Mesendoderm (in vitro differentiated cells): ENCODE measurements around the gene SORCS2.

Experiments used
- DNase-seq: peaks from one replicate; pipeline ENCODE4 v3.0.0; 2013
- H2AK5ac ChIP-seq: 2 replicates; pipeline ENCODE4 v1.6.1; 2013; ENCODE audit warnings: low read length, inconsistent platforms
- H2BK120ac ChIP-seq: 2 replicates; pipeline ENCODE4 v1.6.1; 2013; ENCODE audit warnings: low read depth, mild to moderate bottlenecking, low read length, moderate library complexity, mixed read lengths
- H2BK15ac ChIP-seq: replicated peaks from 2 replicates; pipeline ENCODE4 v1.6.1; 2013; ENCODE audit warnings: low read depth, mild to moderate bottlenecking, moderate library complexity
- H2BK5ac ChIP-seq: 2 replicates; pipeline ENCODE4 v1.6.1; 2013; ENCODE audit warnings: low read length, inconsistent platforms
- H3K18ac ChIP-seq: 2 replicates; pipeline ENCODE4 v1.6.1; 2013; ENCODE audit warnings: mild to moderate bottlenecking, low read length, mixed read lengths
- H3K23ac ChIP-seq: one replicate; pipeline ENCODE4 v1.6.1; 2013; ENCODE audit warnings: low read length
- H3K27ac ChIP-seq: 2 replicates; pipeline ENCODE4 v1.5.1; 2013; ENCODE audit warnings: low read depth, mild to moderate bottlenecking, inconsistent platforms, low read length, moderate library complexity
- H3K27me3 ChIP-seq: 2 replicates; pipeline ENCODE4 v1.6.1; 2013; ENCODE audit warnings: low read length, control low read depth, mild to moderate bottlenecking, inconsistent platforms; ENCODE audit not compliant: insufficient read depth, poor library complexity
- H3K36me3 ChIP-seq: 2 replicates; pipeline ENCODE4 v1.6.1; 2013; ENCODE audit warnings: low read length, inconsistent platforms; ENCODE audit not compliant: control insufficient read depth, insufficient read depth
- H3K4ac ChIP-seq: one replicate; pipeline ENCODE4 v1.6.1; 2013; ENCODE audit warnings: low read depth, mild to moderate bottlenecking, low read length, moderate library complexity
- H3K4me1 ChIP-seq: 2 replicates; pipeline ENCODE4 v1.6.1; 2013; ENCODE audit warnings: low read depth, low read length, inconsistent platforms; ENCODE audit not compliant: control insufficient read depth
- H3K4me2 ChIP-seq: 2 replicates; pipeline ENCODE4 v1.6.1; 2013; ENCODE audit warnings: low read length
- H3K4me3 ChIP-seq: 2 replicates; pipeline ENCODE4 v1.5.1; 2013; ENCODE audit warnings: mild to moderate bottlenecking, low read length
- H3K56ac ChIP-seq: one replicate; pipeline ENCODE4 v1.6.1; 2013; ENCODE audit warnings: low read length
- H3K79me1 ChIP-seq: 2 replicates; pipeline ENCODE4 v1.6.1; 2013; ENCODE audit warnings: low read length, inconsistent platforms
- H3K79me2 ChIP-seq: 2 replicates; pipeline ENCODE4 v1.6.1; 2013; ENCODE audit warnings: mild to moderate bottlenecking, low read length; ENCODE audit not compliant: control insufficient read depth, insufficient read depth
- H3K9ac ChIP-seq: 2 replicates; pipeline ENCODE4 v1.6.1; 2013; ENCODE audit warnings: low read length, inconsistent platforms
- H4K5ac ChIP-seq: one replicate; pipeline ENCODE4 v1.6.1; 2013; ENCODE audit warnings: low read length
- H4K8ac ChIP-seq: one replicate; pipeline ENCODE4 v1.6.1; 2013; ENCODE audit warnings: low read depth, mild to moderate bottlenecking, control low read depth, low read length, moderate library complexity
- WGBS: extraction: QIAGEN DNeasy Blood & Tissue Kit; methylation state at CpG from one replicate; pipeline ENCODE4 v1.1.7; 2013; ENCODE audit warnings: low lambda C conversion rate, missing lambda C conversion rate; ENCODE audit not compliant: insufficient coverage; ENCODE audit errors: extremely low coverage; 5-methylcytosine and 5-hydroxymethylcytosine counted together

The SORCS2 gene

GRCh38 chr4:7382634-7383014, 190.3 kb downstream of the SORCS2 start:
- Histone ChIP-seq H3K27me3 (no peaks in the 10 kb centered on the region), H3K56ac (no peak overlapping the region), H3K4ac (no peak overlapping the region), H3K23ac (no peak overlapping the region), H3K4me3 (no peak overlapping the region), H3K79me1 (no peaks in the 10 kb centered on the region), H3K9ac (no peak overlapping the region), H3K79me2 (no peaks in the 10 kb centered on the region), H3K18ac (no peak overlapping the region), H2BK5ac (no peak overlapping the region), H4K8ac (no peak overlapping the region), H2AK5ac (no peak overlapping the region), H3K4me1 (no peaks in the 10 kb centered on the region), H2BK15ac (no peak overlapping the region), H2BK120ac (no peak overlapping the region), H4K5ac (no peak overlapping the region), H3K27ac (no peak overlapping the region), H3K4me2 (no peak overlapping the region), H3K36me3 (no peaks in the 10 kb centered on the region)
- DNase-seq: no peak
- no CpG with 5 or more reads among the region's 8 CpGs for WGBS

DNA sequence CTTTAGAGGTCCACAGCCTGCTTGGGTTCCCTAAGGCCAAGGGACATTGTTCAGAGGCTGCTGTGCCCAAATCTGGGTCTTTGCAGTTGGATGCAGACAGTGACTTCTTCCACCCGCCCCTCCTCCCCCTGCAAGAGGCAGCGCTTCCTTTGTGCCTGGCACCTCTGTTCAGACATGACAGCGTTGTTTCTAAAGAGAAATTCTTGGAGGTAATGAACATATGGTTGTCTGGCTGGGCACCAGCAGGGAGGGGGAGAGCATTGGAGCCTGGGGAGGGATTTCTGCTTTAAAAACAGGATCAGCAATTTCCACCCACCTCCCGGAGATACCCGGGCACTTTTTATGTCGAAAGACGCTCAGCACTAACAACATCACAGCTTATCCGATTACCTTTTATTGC, 190.9 kb downstream of the SORCS2 start:
- no peak overlapping the region for H3K27ac ChIP-seq
- H3K18ac ChIP-seq: no peak overlapping the region
- H2BK15ac ChIP-seq: no peak overlapping the region
- H3K27me3 ChIP-seq: no peaks in the 10 kb centered on the region
- no peaks in the 10 kb centered on the region for H3K4me1 ChIP-seq
- H3K79me1 ChIP-seq: no peaks in the 10 kb centered on the region
- no peaks in the 10 kb centered on the region for H3K36me3 ChIP-seq
- no peak overlapping the region for H2AK5ac ChIP-seq
- H4K8ac ChIP-seq: no peak overlapping the region
- H3K4me3 ChIP-seq: no peak overlapping the region
- H3K79me2 ChIP-seq: no peaks in the 10 kb centered on the region
- no peak overlapping the region for H3K4ac ChIP-seq
- no peak overlapping the region for H3K9ac ChIP-seq
- no peak overlapping the region for H2BK5ac ChIP-seq
- WGBS: no CpG with 5 or more reads among the region's 8 CpGs
- no peak for DNase-seq
- H2BK120ac ChIP-seq: no peak overlapping the region
- H3K23ac ChIP-seq: no peak overlapping the region
- no peak overlapping the region for H3K4me2 ChIP-seq
- no peak overlapping the region for H3K56ac ChIP-seq
- no peak overlapping the region for H4K5ac ChIP-seq

- no peak for DNase-seq
- Histone ChIP-seq H3K36me3 (no peaks in the 10 kb centered on the region), H2BK5ac (no peak overlapping the region), H2AK5ac (no peak overlapping the region), H3K23ac (no peak overlapping the region), H3K56ac (no peak overlapping the region), H3K27ac (no peak overlapping the region), H3K79me2 (no peaks in the 10 kb centered on the region), H3K4me3 (no peak overlapping the region), H4K5ac (no peak overlapping the region), H2BK120ac (no peak overlapping the region), H3K9ac (no peak overlapping the region), H2BK15ac (no peak overlapping the region), H3K4ac (no peak overlapping the region), H4K8ac (no peak overlapping the region), H3K4me1 (no peaks in the 10 kb centered on the region), H3K4me2 (no peak overlapping the region), H3K27me3 (no peaks in the 10 kb centered on the region), H3K79me1 (no peaks in the 10 kb centered on the region), H3K18ac (no peak overlapping the region)
- no CpG with 5 or more reads among the region's 28 CpGs for WGBS
These were observed 191.9 kb downstream of the SORCS2 start for GRCh38 chr4:7384003-7384928.

DNA sequence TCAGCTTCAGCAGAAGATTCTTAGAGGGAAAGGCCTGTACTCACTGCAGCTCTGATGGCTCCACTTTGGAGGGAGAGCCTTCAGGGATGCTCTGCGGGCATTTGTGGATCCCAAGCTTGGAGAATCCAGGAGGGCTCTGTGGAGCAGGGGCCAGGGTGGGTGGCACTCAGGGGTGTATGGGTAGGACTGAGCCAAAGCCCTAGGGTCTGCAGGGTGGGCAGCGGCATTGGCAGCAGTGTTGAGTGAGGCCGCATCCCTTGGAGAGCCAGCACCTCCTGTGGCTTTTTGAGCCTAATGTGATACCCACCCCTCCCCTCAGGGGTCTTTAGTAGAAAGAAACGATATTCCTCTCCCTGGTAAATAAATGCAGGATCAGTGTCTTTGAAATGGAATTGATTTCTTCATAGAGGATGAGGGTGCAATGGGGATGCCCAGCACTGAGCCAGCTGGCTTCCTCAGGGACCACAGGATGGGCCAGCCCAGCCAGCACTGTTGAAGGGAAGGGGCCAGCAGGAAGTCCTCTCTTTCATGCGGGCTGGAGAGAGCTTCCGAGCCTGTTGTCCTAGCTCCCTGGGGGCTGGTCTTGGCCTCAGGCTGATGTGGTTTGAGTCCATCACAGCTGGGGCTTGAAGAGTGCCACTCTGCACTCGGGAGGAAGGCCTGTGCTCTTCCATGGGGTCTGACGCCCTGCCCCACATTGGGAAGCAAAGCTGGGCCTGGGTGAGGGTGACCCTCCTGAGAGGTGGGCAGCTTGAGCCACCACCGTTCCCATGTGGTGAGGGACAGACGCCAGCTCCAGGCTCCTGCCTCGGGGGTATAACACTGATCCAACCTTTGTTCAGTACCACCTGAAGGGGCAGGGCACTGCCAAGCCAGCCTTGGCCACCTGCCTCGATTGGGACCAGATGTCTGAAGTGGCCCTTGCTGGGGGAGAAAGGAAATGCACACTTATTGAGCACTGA, 192.9 kb downstream of the SORCS2 start:
- H3K4ac ChIP-seq: no peak overlapping the region
- H4K8ac ChIP-seq: no peak overlapping the region
- no peak overlapping the region for H4K5ac ChIP-seq
- H2BK5ac ChIP-seq: no peak overlapping the region
- no peak overlapping the region for H3K4me3 ChIP-seq
- H3K18ac ChIP-seq: no peak overlapping the region
- no CpG with 5 or more reads among the region's 12 CpGs for WGBS
- H2AK5ac ChIP-seq: no peak overlapping the region
- no peaks in the 10 kb centered on the region for H3K79me1 ChIP-seq
- H3K4me1 ChIP-seq: no peaks in the 10 kb centered on the region
- H3K36me3 ChIP-seq: no peaks in the 10 kb centered on the region
- H3K23ac ChIP-seq: no peak overlapping the region
- H3K4me2 ChIP-seq: no peak overlapping the region
- H3K9ac ChIP-seq: no peak overlapping the region
- no peak overlapping the region for H3K27ac ChIP-seq
- no peak overlapping the region for H2BK120ac ChIP-seq
- no peak for DNase-seq
- H3K56ac ChIP-seq: no peak overlapping the region
- H2BK15ac ChIP-seq: no peak overlapping the region
- H3K27me3 ChIP-seq: no peaks in the 10 kb centered on the region
- no peaks in the 10 kb centered on the region for H3K79me2 ChIP-seq

GRCh38 chr4:7387925-7388324, 195.6 kb downstream of the SORCS2 start:
- Histone ChIP-seq H2BK15ac (no peak overlapping the region), H2BK120ac (no peak overlapping the region), H3K23ac (no peak overlapping the region), H3K56ac (no peak overlapping the region), H2AK5ac (no peak overlapping the region), H3K27ac (no peak overlapping the region), H4K5ac (no peak overlapping the region), H3K79me1 (no peaks in the 10 kb centered on the region), H3K4me1 (no peaks in the 10 kb centered on the region), H3K79me2 (no peaks in the 10 kb centered on the region), H3K4ac (no peak overlapping the region), H3K27me3 (no peaks in the 10 kb centered on the region), H2BK5ac (no peak overlapping the region), H3K4me2 (no peak overlapping the region), H3K18ac (no peak overlapping the region), H4K8ac (no peak overlapping the region), H3K9ac (no peak overlapping the region), H3K36me3 (no peaks in the 10 kb centered on the region), H3K4me3 (no peak overlapping the region)
- DNase-seq: no peak
- no CpG with 5 or more reads among the region's 6 CpGs for WGBS
